Cardiac fibroblast (primary cell): ENCODE results near the gene SLC14A1.

ENCODE experiments used
- DNase-seq, 2 donors: peaks; one replicate each; pipeline versions ENCODE4 v3.0.0 to v3.0.0-alpha.2; 2010; ENCODE audit warnings: low read depth in 2 of 2
- H3K4me3 ChIP-seq, 2 donors: replicated peaks in 1 of 2; 1 replicate in 1 of 2; 2 replicates in 1 of 2; pipeline ENCODE4 v1.5.1; 2011; ENCODE audit warnings: low read depth in 2 of 2, low read length in 2 of 2, mild to moderate bottlenecking in 2 of 2, moderate library complexity in 1 of 2
- CTCF ChIP-seq: IDR thresholded peaks from one replicate; pipeline ENCODE4 v1.5.1; 2011; ENCODE audit warnings: low read depth, mild to moderate bottlenecking, low read length, inconsistent platforms

Gene SLC14A1

GRCh38 chr18:45723567-45724355, at the start of gene SLC14A1:
TSS of gene SLC14A1 (plus strand) at chr18:45724181. CDS start at chr18:45730321, 6,140 bp downstream.
- no peak for DNase-seq
- no peak within 1 kb of the TSS for H3K4me3 ChIP-seq
- no peak for TF ChIP-seq CTCF

DNA sequence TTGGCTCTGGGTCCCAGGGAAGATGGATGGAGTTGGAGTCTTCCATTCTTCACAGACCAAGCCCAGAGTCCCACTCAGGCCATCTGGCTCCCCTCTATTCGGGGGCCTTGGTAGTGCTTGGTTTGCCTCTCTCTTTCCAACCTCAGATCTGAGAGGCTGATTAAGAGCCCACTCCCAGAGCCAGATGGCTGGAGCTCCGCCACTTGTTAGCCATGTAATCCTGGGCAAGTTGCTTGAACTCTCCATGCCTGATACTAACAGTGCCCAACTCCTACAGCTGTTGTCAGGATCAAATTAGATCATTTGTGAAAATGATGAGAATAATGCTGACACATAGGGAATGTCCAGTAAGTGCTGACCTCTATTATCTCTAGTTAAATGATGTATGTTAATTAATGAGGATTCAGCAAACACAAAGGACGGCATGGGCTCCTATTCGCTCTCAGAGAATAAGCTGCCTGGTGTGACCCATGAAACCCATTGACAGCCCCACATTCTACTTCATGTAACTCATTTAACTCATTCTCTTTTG, 46.6 kb upstream of the SLC14A1 start:
- no peak overlapping the region for H3K4me3 ChIP-seq

DNA sequence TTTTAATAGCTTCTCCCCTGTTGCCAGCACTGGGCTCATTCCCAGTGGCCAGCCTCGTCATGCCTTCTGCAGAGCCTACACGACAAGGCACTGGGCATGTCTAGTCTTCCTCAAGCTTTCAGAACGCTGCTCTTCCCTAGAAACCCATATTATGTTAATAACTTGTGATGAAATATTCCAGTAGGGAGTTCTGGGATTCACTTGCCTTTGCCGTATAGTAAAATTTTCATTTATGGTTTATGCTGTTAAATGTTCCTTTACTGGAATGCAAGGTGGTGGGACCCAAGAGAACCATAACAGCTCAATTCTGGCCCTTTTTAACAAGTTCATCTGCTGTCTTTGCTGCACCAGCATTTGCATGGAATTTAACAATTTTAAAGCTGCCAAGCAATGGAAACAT, 45.5 kb upstream of the SLC14A1 start:
- no peak for TF ChIP-seq CTCF
- H3K4me3 ChIP-seq = no peak overlapping the region
- DNase-seq = no peak

More for the DNA sequence above, 46.6 kb upstream of the SLC14A1 start:
- TF ChIP-seq CTCF = no peak
- no peak for DNase-seq

DNA sequence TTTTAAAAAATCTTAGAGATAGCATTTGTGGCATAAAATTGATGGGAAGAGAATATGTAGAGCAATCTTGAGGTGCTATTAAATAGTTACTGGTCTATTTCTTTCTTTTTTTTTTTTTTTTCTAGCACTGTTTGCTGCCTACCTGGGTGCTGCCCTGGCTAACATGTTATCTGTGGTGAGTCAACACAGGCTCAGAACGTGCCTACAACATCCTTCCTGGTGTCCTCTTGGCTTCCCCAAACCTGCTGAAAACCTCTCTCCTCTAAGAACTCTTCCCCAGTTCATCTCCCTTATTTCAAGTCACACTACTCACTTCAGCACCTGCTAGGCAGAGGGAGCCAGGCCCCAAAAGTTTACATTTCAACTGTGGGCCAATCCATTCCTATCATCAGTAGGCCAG, 45.1 kb upstream of the SLC14A1 start:
- TF ChIP-seq CTCF = no peak
- DNase-seq = no peak

DNA sequence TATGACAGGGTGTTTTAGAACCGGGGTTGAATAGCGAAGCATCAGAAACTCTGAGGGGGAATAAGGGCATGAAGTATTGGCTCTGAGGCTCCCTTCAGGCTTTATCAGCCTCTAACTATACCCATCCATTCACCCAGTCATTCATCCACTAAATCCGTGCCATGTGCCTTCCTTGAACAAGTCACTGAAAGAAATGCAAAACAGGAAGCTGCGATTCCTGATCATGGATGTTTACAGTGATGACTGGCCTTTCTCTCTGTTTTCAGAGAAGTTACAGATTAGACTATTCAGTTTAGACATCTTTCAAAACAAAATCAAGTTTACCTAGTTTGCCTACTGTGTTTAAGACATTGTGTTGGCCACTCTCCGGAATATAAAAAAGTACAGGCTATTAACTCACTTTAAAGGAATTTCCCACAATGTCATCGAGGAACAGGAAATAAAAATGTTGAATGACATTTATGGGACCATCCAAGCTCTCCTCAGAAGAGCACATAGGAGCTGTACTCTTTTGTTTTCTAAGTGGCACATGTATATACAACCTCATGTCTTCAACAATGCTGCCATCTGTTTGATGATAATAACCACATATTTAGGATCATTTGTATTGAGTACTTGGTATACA, 43.8 kb upstream of the SLC14A1 start:
- no peak overlapping the region for H3K4me3 ChIP-seq
- TF ChIP-seq CTCF = no peak
- no peak for DNase-seq

More for the DNA sequence above, 45.1 kb upstream of the SLC14A1 start:
- no peak overlapping the region for H3K4me3 ChIP-seq

DNA sequence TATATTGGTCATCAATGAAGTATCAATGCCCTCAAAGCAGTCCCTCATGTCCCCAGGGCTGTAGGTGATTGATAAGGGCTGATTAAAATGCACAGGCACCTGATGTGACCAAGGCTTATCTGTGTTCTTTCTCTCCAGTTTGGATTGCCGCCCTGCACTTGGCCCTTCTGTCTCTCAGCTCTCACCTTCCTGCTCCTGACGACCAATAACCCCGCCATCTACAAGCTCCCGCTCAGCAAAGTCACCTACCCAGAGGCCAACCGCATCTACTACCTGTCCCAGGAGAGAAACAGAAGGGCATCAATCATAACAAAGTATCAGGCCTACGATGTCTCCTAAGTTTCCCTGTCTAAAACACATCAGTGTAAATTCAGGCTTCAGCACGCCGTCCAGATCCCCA, 41.8 kb upstream of the SLC14A1 start:
- no peak for DNase-seq
- H3K4me3 ChIP-seq = no peak overlapping the region
- no peak for TF ChIP-seq CTCF
